ENCODE measurements around the gene CYSRT1.
A peak's percentile ranks its signal among the peaks of the same experiment; 100 is the strongest.

Gene CYSRT1

DNA sequence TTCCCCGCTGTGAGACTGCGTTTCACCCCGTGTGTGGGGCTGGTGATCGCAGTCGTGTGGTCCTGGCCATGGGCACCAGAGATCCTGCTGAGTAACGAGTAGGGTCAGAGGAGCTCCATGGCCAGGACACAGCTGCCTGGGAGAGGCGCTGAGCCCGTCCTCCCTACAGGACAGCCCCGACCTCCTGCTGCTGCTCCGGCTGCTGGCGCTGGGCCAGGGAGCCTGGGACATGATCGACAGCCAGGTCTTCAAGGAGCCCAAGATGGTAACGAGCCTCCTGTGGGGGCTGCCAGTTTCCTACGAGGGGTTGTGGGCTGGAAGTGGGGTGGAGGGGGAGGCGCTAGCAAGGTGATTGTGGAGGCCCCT lies 41.2 kb downstream of the CYSRT1 start:
- TF ChIP-seq, protein P1, sequence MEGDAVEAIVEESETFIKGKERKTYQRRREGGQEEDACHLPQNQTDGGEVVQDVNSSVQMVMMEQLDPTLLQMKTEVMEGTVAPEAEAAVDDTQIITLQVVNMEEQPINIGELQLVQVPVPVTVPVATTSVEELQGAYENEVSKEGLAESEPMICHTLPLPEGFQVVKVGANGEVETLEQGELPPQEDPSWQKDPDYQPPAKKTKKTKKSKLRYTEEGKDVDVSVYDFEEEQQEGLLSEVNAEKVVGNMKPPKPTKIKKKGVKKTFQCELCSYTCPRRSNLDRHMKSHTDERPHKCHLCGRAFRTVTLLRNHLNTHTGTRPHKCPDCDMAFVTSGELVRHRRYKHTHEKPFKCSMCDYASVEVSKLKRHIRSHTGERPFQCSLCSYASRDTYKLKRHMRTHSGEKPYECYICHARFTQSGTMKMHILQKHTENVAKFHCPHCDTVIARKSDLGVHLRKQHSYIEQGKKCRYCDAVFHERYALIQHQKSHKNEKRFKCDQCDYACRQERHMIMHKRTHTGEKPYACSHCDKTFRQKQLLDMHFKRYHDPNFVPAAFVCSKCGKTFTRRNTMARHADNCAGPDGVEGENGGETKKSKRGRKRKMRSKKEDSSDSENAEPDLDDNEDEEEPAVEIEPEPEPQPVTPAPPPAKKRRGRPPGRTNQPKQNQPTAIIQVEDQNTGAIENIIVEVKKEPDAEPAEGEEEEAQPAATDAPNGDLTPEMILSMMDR (IDR thresholded peaks at IDR 0.05; ENCODE audit: borderline replicate concordance, insufficient read depth, low read depth, low read length), result no peak
- H3K4me3 ChIP-seq (ENCODE audit: low read depth, low read length), result no peak overlapping the region

DNA sequence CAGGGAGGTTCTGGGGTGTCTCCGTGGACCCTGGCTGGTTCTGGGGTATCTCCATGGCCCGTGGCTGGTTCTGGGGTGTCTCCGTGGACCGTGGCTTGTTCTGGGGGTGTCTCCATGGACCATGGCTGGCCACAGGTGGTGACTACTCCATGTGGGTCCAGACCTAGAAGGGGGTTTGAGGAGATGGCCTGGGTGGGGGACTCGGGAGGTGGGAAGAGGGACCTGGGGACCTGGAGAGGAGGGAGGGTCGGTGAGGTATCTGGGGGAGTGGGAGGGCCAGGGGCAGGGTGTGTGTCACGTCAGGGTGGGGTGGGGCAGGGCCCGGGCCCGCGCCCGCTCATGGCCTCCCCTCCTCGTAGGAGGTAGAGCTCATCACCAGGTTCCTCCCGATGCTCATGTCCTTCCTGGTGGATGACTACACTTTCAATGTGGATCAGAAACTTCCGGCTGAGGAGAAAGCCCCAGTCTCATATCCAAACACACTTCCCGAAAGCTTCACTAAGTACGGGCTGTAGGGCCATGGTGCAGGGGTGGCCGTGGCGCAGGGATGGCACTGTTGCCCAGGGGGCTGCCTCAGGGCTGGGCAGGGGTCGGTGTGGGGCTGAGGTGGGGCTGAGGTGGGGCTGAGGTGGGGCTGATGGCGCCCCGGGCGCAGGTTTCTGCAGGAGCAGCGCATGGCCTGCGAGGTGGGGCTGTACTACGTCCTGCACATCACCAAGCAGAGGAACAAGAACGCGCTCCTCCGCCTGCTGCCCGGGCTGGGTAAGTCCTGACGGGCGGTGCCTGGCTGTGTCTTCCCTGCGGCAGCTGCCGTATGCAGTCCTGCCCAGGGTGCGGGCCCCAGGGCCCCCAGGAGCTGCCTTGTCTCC lies 41.8 kb downstream of the CYSRT1 start:
- TF ChIP-seq, protein P1 (IDR thresholded peaks at IDR 0.05; ENCODE audit: borderline replicate concordance, insufficient read depth, low read depth, low read length), result no peak
- H3K4me3 ChIP-seq (ENCODE audit: low read depth, low read length), result no peak overlapping the region

DNA sequence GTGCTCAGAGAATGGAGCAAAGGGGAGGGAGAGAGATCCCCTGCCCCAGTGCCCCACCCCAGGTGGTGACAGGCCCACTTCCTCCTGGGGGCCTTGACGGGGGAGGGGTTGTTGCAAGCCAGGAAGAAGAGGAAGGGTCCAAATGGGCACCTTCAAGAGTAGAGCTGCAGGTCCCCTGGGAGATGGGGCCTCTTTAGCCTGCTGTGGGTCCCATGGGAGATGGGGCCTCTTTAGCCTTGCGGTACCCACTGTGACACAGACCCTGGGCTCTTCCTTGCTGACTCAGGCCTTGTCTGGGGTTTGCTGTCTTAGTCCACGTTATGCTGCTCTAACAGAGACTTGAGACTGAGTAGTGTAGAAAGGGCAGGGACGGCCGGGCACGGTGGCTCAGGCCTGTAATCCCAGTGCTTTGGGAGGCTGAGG lies 43.0 kb downstream of the CYSRT1 start:
- TF ChIP-seq, protein P1 (IDR thresholded peaks at IDR 0.05; ENCODE audit: borderline replicate concordance, insufficient read depth, low read depth, low read length), result no peak
- H3K4me3 ChIP-seq (ENCODE audit: low read depth, low read length), result no peak overlapping the region

DNA sequence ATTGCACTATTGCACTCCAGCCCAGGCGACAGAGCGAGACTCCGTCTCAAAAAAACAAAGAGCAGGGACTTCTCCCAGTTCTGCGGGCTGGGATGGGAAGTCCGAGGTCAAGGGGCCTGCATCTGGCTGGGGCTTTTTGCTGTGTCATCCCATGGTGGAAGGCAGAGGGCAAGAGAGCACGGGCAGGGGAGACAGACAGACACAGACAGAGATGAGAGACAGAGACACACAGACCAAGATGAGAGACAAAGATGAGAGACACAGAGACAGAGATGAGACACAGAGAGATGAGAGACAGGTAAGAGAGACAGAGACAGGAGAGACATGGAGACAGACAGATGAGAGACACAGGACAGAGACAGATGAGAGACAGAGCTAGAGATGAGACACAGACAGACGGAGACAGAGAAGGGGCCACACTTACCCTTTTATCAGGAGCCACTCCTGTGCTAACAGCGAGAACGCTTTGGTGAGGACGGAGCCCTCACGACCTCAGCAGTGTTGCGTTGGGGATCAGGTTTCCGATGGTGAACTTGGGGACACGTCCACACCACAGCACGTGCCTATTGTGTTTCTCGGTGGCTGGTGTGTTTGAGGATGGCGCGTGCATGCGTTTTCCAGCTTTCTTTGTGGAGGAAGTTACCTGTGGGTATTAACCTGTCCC lies 43.7 kb downstream of the CYSRT1 start:
- TF ChIP-seq, protein P1 (IDR thresholded peaks at IDR 0.05; ENCODE audit: borderline replicate concordance, insufficient read depth, low read depth, low read length), result no peak
- peak overlapping the region; percentile 21 for H3K4me3 ChIP-seq (ENCODE audit: low read depth, low read length)

DNA sequence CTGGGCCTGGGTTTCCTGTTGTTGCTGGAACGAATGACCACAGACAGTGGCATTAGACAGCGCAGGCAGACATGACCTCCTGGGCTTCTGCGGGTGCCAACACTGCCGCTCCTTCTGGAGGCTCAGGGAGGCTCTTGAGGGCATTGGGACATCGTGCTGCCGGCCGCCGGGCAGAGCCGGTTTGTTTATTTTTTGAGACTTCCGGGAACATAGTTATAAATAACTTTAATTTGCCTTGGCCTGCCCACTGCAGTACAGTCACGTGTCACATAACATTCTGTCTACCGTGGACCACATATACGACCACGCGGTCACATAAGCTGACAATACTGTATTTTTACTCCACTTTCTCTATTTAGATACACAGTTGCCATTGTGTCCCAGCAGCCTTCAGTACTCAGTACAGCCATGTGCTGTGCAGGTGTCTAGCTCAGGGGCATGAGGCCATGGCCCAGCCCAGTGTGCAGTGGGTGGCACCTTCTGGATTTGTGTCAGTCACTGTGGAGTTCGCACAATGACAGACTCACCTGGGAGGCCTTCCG lies 44.3 kb downstream of the CYSRT1 start:
- TF ChIP-seq, protein P1 (IDR thresholded peaks at IDR 0.05; ENCODE audit: borderline replicate concordance, insufficient read depth, low read depth, low read length), result no peak
- H3K4me3 ChIP-seq (ENCODE audit: low read depth, low read length), result peak overlapping the region; percentile 21

DNA sequence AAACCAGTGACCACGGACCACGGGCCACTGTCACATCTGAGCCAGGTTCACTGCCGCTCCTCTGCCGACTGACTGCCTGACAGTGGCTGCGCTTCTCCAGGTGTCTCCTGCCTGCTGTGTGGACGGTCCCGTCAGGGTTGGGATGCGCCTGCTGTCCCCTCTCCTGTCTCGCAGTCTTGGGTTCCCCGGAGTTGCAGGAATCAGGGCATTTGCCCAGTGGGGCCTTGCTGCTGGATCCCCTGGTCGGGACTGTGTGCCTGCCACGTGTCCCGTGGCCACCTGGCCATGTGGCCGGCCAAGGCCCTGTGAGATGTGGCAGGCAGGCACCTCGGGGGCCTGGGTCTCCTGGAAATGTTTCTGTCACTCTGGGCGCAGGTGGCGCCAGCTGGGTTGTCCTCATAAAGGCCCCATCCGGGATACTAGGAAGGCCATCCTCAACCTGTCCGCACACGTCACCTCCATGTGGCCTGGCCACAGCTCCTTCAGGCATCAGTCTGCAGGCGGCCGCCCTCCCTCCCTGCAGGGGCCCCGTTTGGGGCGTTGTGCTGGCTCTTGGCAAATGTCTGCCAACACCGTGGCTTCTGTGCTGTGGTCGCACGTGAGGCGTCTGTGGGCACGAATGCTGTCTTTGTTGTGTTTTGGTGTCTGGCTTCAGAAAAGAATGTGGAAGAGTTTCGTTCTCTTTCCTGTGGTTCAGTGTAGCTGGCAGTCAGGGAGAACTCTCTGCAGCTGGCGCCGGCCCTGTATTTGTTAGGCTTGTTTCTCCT lies 46.1 kb downstream of the CYSRT1 start:
- TF ChIP-seq, protein P1 (IDR thresholded peaks at IDR 0.05; ENCODE audit: borderline replicate concordance, insufficient read depth, low read depth, low read length), result no peak
- H3K4me3 ChIP-seq (ENCODE audit: low read depth, low read length), result no peak overlapping the region
